GM12873 (cell line): Measurements from ENCODE around the gene KRTAP5-10.
"Not testable (repeated sequence)": the region's sequence is repeated elsewhere in the genome, so short reads cannot be mapped to it uniquely, and the experiment has no call there.

ENCODE experiments used
- TF ChIP-seq, protein P1 (sequence below): IDR thresholded peaks from 2 replicates; pipeline ENCODE4 v1.5.1; 2012; ENCODE audit warnings: low read depth, mild to moderate bottlenecking, moderate library complexity, low read length, control low read depth; ENCODE audit not compliant: insufficient read depth; ENCODE audit errors: missing control alignments

KRTAP5-10 gene

DNA sequence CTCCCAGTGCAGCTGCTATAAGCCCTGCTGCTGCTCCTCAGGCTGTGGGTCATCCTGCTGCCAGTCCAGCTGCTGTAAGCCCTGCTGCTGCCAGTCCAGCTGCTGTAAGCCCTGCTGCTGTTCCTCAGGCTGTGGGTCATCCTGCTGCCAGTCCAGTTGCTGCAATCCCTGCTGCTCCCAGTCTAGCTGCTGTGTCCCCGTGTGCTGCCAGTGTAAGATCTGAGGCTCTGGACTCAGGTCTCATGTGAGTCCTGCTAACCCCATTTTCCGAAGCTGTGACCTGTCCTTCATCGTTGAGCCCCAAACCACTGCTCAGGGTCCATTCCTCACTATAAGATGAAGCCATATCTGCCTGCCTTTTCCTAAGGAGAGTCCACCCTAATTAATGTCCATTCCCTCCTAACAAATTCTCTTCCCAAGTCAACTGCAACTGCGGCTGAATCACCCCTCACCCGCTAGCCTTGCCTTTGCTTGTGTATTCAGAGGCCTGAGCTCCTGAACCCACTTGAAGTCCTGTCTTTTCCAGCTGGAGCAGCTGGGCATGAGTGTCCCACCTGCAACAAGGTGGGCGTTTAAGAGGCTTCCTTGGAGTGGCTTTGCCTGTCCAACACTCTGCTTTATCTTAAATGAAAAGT, 37.7 kb upstream of the KRTAP5-10 start:
- TF ChIP-seq, protein P1, sequence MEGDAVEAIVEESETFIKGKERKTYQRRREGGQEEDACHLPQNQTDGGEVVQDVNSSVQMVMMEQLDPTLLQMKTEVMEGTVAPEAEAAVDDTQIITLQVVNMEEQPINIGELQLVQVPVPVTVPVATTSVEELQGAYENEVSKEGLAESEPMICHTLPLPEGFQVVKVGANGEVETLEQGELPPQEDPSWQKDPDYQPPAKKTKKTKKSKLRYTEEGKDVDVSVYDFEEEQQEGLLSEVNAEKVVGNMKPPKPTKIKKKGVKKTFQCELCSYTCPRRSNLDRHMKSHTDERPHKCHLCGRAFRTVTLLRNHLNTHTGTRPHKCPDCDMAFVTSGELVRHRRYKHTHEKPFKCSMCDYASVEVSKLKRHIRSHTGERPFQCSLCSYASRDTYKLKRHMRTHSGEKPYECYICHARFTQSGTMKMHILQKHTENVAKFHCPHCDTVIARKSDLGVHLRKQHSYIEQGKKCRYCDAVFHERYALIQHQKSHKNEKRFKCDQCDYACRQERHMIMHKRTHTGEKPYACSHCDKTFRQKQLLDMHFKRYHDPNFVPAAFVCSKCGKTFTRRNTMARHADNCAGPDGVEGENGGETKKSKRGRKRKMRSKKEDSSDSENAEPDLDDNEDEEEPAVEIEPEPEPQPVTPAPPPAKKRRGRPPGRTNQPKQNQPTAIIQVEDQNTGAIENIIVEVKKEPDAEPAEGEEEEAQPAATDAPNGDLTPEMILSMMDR = no peak

DNA sequence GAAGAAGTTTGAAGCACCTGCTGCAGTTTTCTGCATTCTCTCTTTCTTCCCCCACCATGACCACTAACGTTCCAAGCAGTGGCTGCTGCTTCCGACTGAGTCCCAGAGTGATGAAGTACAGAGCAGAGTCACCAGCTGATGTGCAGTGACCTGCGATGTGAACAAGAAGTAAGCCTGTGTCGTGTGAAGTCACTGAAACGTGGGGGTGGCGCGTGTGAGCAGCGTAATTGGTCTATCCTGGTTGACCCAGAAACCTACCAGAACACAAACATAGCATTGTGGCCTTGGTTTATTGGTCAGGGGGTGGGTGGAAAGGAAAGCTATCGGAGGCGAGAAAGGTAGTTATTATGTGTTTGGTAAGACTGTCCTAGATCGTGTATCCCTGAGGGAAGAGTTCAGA, 34.8 kb upstream of the KRTAP5-10 start:
- TF ChIP-seq, protein P1 = no peak

DNA sequence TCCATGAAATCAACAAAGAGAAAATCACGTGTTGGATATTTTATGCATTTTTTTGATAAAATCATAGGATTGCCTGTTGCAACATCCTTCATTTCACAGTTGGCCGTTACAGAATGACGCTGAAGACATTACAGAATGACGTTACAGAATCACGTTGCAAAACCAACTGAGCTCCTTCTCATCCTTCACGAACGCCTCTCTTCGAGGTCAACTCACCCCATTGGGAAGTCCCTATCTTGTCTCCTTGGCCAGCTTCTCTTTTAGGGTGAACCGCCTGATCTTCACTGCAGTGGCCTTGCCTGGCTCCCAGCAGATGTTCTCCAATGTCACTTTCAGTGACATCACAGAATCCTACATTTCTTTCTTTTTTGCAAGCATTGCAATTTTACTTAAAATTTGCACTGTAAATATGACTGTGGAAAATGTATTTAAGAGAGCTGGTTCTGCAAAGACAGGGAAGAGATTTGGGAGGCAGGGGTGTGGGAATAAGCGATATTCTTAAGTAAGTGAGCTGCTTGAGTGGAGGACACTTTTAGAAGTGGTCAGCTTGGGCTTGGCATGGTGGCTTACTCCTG, 33.2 kb upstream of the KRTAP5-10 start:
- TF ChIP-seq, protein P1 = no peak

DNA sequence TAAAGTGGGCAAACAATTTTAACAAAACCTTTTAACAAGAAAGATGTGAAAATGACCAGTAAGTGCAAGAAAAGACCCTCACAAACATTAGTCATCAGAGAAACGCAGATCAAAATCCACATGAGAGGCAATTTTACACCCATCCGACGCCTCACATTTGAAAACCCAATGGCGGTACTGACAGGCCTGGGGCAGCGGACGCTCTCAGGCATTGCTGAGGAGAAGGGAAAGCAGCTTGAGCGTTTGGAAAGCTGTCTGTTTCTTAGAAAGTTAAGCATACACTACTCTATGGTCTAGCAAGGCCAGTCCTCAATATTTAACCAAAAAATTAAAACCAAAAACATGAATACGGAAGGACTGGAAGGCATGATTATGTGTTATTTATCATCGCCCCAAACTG, 29.5 kb upstream of the KRTAP5-10 start:
- TF ChIP-seq, protein P1 = no peak

DNA sequence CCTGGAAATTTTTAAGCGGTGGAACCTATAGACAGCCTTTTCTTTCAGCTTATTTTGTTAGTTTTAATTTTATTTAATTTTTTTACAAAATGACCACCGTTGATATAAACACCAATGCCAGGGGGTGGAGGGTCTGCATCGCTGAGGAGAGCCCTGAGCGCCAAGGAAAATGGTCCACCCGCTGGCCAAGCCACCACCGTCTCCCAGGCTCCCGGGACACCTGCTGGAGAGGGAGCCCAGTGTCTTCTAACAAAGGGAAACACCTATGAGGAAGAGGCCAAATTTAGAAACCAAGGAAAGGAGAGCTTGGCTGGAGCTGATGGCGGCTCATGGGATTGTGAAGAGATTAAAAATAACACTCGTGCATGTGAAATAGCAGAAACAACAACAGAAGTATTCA, 27.8 kb upstream of the KRTAP5-10 start:
- TF ChIP-seq, protein P1 = no peak

DNA sequence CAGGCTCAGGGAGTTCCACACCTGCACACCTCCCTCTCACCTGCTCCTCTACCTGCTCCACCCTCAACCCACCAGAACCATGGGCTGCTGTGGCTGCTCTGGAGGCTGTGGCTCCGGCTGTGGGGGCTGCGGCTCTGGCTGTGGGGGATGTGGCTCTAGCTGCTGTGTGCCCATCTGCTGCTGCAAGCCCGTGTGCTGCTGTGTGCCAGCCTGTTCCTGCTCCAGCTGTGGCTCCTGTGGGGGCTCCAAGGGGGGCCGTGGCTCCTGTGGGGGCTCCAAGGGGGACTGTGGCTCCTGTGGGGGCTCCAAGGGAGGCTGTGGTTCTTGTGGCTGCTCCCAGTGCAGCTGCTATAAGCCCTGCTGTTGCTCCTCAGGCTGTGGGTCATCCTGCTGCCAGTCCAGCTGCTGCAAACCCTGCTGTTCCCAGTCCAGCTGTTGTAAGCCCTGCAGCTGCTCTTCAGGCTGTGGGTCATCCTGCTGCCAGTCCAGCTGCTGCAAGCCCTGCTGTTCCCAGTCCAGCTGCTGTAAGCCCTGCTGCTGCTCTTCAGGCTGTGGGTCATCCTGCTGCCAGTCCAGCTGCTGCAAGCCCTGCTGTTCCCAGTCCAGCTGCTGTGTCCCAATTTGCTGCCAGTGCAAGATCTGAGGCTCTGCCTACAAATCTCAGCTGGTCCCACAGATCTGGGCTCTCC, 27.2 kb upstream of the KRTAP5-10 start, which contains the start of gene KRTAP5-8:
KRTAP5-8 (plus strand) TSS at position 49 of the 689 bp plus-strand sequence; CDS start at position 80, 31 bp downstream.
- TF ChIP-seq, protein P1 = not testable (repeated sequence)

DNA sequence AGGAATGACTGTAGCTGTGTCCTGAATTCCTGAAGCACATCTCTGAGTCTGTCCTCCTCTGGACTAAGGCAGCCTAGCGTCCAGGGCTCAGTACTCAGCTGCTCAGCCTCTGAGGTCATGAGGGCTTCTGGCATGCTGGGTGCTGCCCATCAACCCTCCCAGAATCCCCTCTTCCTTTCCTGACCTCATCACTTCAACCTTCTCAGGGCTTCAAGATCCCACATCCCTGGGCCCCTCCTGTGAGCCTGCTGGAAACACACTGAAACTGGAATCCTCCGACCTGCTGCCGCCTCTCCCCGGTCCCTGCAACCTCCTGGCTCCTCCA, 26.7 kb upstream of the KRTAP5-10 start:
- TF ChIP-seq, protein P1 = no peak
